GM06990 (cell line): ENCODE data around the gene DTHD1.

Source experiments
- DNase-seq: peaks from one replicate; pipeline ENCODE4 v3.0.0-alpha.2; 2011; ENCODE audit not compliant: insufficient read length; ENCODE audit errors: extremely low read depth
- H3K27me3 ChIP-seq: replicated peaks from 2 replicates; pipeline ENCODE4 v1.6.0; 2011; ENCODE audit warnings: low read length; ENCODE audit not compliant: control insufficient read depth, insufficient read depth
- H3K36me3 ChIP-seq: 2 replicates; pipeline ENCODE4 v1.5.1; 2011; ENCODE audit warnings: low read length; ENCODE audit not compliant: control insufficient read depth, insufficient read depth
- H3K4me3 ChIP-seq: replicated peaks from 2 replicates; pipeline ENCODE4 v1.5.1; 2011; ENCODE audit warnings: low read depth, mild to moderate bottlenecking, control low read depth, low read length
- TF ChIP-seq, protein P1 (sequence below): IDR thresholded peaks from 2 replicates; pipeline ENCODE4 v1.5.1; 2011; ENCODE audit warnings: low read length, control low read depth, mild to moderate bottlenecking, inconsistent platforms; ENCODE audit not compliant: insufficient read depth, poor library complexity, severe bottlenecking

DTHD1 gene

DNA sequence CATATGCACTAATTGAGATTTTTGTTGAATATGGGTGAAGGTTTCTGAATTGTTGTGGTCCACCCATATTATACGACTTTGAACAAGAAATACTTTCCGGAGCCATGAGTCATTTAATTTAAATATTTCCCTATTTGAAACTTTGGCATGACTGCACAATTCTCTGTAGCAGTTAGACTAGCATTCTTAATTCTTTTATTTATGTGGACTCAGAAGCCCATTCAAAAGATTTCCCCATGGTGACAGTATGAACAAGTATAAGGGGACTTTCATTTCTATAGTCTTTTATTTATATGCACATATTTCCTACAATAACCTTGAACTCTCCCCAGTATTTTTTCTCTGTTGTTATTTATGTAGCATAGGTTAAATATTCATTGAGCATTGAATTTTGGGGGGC lies 72.6 kb downstream of the DTHD1 start:
- TF ChIP-seq, protein P1, sequence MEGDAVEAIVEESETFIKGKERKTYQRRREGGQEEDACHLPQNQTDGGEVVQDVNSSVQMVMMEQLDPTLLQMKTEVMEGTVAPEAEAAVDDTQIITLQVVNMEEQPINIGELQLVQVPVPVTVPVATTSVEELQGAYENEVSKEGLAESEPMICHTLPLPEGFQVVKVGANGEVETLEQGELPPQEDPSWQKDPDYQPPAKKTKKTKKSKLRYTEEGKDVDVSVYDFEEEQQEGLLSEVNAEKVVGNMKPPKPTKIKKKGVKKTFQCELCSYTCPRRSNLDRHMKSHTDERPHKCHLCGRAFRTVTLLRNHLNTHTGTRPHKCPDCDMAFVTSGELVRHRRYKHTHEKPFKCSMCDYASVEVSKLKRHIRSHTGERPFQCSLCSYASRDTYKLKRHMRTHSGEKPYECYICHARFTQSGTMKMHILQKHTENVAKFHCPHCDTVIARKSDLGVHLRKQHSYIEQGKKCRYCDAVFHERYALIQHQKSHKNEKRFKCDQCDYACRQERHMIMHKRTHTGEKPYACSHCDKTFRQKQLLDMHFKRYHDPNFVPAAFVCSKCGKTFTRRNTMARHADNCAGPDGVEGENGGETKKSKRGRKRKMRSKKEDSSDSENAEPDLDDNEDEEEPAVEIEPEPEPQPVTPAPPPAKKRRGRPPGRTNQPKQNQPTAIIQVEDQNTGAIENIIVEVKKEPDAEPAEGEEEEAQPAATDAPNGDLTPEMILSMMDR: no peak
- H3K27me3 ChIP-seq: no peaks in the 10 kb centered on the region
- DNase-seq: no peak
- H3K4me3 ChIP-seq: no peak overlapping the region
- H3K36me3 ChIP-seq: no peaks in the 10 kb centered on the region

DNA sequence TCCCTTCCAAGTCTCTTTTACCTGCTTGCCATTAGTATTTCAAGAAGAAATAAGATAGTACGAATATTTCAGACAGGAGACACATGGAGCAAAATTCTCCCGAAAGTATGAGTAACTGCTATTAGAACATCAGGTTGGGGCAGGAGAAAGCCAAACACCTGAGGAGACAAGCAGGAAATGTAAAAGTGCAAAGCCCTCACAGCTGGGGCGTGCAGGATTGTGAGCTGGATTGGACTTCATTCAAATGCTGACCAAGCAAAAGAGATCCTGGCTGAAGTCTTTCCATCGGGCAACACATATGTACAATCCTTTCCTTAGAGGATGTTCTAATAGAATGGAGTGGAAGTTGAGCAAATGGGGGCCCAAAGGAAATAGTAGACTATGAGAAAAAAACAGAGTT lies 76.8 kb downstream of the DTHD1 start:
- DNase-seq: no peak
- TF ChIP-seq, protein P1: no peak

GRCh38 chr4:36360755-36361154 lies 79.3 kb downstream of the DTHD1 start:
- Histone ChIP-seq H3K36me3 (no peaks in the 10 kb centered on the region), H3K27me3 (no peaks in the 10 kb centered on the region), H3K4me3 (no peak overlapping the region)
- no peak for DNase-seq
- TF ChIP-seq, protein P1: no peak

More for the DNA sequence above, 76.8 kb downstream of the DTHD1 start:
- Histone ChIP-seq H3K4me3 (no peak overlapping the region), H3K27me3 (no peaks in the 10 kb centered on the region), H3K36me3 (no peaks in the 10 kb centered on the region)

- Histone ChIP-seq H3K36me3 (no peaks in the 10 kb centered on the region), H3K4me3 (no peak overlapping the region), H3K27me3 (no peaks in the 10 kb centered on the region)
- TF ChIP-seq, protein P1: no peak
- no peak for DNase-seq
Observed at GRCh38 chr4:36363024-36363423, 81.6 kb downstream of the DTHD1 start.

GRCh38 chr4:36374836-36375511 lies 93.6 kb downstream of the DTHD1 start:
- DNase-seq: no peak
- Histone ChIP-seq H3K36me3 (no peaks in the 10 kb centered on the region), H3K27me3 (no peaks in the 10 kb centered on the region), H3K4me3 (no peak overlapping the region)
- TF ChIP-seq, protein P1: no peak

GRCh38 chr4:36385951-36386571 lies 104.6 kb downstream of the DTHD1 start:
- peak; percentile 65 for DNase-seq
- TF ChIP-seq, protein P1: no peak
- Histone ChIP-seq H3K36me3 (no peaks in the 10 kb centered on the region), H3K27me3 (no peaks in the 10 kb centered on the region), H3K4me3 (no peak overlapping the region)
